LNCAP (cell line): ENCODE measurements around the gene PTPN13.

Experiments
- TF ChIP-seq, protein P1 (sequence below): fragments of 450-650 bp; IDR thresholded peaks from 2 replicates; pipeline ENCODE4 v1.5.1; 2017; ENCODE audit warnings: mild to moderate bottlenecking

Gene PTPN13

DNA sequence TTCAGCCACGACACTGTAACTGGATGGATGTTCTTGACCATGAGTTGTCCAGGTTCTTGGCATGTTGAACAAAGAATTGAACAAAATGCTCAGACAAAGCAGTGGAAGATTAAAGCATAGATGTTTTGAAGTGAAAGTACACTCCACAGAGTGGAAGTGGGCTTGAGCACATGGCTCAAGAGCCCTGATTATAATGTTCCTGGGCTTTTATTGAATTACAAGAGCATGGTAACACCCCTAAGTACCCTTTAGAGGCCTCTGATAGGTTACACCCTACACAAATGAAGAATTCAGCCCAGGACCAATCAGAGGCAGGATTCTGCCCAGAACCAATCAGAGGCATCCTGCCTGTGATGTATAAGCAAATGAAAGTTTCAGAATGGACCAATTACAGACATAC lies 221.5 kb downstream of the PTPN13 start:
- TF ChIP-seq, protein P1, sequence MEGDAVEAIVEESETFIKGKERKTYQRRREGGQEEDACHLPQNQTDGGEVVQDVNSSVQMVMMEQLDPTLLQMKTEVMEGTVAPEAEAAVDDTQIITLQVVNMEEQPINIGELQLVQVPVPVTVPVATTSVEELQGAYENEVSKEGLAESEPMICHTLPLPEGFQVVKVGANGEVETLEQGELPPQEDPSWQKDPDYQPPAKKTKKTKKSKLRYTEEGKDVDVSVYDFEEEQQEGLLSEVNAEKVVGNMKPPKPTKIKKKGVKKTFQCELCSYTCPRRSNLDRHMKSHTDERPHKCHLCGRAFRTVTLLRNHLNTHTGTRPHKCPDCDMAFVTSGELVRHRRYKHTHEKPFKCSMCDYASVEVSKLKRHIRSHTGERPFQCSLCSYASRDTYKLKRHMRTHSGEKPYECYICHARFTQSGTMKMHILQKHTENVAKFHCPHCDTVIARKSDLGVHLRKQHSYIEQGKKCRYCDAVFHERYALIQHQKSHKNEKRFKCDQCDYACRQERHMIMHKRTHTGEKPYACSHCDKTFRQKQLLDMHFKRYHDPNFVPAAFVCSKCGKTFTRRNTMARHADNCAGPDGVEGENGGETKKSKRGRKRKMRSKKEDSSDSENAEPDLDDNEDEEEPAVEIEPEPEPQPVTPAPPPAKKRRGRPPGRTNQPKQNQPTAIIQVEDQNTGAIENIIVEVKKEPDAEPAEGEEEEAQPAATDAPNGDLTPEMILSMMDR, result no peak

DNA sequence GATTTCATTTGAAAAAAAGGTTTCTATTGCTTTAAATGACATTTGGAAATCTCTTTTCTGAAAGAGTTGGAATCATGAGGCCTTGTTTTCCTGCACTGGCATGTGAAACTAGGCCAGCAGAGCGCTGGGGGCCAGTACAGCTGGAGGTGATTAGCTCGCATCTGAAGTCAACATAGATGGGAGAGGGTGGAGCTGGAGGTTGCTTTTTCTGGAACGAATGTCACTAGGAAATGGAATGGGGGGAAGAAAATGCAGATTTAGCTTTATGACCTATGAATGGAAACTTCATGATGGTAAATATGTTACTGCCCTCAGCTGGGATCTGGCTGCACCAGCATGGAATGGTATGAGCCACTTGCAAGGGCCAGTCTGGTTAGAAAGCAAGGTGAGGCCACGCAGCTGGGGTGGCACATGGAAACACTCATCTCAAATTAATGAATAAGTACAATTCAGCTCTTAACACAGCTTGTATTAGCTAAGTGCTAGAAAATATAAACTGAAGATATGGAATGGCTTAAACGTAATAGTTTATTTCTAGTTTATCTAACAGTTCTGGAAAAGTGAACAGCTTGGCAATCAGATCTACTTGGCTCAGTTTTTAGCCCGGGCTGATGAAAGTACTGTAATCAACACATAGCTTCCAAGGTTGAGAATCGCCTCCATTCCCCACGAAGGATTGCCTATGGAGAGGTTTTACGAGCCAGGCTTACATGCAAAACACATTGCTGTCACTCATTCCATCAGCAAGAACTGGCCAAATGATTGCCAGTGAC lies 222.6 kb downstream of the PTPN13 start:
- TF ChIP-seq, protein P1, result no peak

DNA sequence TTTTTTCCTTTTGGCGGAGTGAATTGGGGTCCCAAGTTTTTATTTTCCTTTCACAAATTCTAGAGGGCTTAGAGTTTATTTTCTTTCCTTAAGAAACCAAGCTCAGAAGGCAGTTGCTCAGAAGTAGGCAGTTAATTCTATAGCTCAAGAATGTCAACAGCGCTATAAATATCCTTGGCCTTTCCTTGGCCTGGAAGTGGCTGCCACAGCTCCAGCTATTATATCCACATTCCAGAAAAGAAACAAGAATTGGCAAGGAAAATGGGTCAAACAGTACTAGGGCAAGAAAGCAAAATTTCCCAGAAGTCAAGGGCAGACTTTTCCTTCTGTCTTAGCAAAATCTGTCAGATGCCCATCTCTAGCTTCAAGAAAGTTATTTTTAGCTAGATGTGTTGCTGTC lies 224.1 kb downstream of the PTPN13 start:
- TF ChIP-seq, protein P1, result no peak

DNA sequence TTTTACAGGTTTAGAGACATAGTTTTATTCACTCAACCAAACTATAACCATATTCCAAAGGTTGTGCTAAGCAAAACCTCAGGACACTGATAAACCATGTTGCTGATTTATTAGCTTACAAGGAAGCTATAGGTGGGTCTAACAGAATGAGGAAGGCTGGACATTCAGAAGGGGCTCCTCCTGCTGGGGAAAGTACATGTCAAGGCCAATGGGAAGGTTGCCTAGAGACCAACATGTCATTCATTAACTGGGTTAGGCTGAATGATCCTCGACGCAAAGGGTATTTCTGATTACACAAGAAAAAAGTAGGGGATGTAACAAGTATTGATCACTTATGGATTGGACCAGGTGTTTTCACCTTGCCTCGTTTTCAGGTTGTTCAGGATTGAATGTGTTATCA lies 224.7 kb downstream of the PTPN13 start:
- TF ChIP-seq, protein P1, result no peak

DNA sequence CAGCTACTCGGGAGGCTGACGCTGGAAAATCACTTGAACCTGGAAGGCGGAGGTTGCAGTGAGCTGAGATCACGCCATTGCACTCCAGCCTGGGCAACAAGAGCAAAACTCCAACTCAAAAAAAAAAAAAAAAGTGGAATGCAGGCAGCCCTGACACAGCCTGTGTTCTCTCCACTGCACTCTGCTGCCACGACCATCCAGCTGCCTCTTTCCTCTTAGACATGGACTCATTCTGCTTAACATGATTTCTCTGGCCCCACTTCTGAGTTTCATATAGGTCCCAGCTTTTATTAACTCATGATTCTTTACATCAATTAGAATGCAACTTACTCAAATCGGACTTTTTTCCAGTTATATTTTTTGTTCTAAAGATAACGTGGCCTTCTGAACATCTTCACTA lies 225.4 kb downstream of the PTPN13 start:
- TF ChIP-seq, protein P1, result no peak

DNA sequence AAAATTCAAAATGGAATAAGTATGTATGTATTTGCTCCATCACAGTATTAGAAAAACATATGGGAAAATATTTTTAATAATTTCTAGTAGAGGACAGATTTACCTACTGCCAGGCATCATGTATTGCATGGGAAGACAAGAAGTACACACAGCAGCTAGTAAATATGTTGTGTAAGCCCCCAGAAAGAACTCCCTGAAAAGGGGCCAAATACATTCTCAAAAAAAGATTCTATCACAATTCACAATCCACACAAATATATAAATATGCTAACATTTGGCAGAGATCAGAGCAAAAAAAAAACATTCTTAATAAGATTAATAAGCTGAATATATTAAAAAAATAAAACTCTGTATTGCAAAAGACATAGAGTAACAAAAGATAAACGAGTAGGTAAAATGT lies 227.0 kb downstream of the PTPN13 start:
- TF ChIP-seq, protein P1, result no peak

DNA sequence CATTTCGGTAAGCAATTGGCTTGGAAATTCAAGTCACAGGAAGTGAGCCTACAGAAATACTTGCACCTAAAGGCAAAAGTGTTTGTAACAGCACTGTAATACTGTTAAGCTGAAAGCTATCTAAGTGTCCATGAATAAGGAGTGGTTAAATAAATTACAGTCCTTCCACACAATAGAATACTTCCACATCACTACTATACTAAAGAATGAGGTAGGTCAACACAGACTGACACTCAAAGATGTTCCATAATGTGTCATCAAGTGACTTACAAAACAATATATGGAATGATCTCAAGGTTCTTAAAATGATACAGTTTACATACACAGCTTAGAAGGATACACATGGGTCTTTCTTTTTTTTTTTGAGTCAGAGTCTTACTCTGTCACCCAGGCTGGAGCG lies 228.0 kb downstream of the PTPN13 start:
- TF ChIP-seq, protein P1, result no peak

DNA sequence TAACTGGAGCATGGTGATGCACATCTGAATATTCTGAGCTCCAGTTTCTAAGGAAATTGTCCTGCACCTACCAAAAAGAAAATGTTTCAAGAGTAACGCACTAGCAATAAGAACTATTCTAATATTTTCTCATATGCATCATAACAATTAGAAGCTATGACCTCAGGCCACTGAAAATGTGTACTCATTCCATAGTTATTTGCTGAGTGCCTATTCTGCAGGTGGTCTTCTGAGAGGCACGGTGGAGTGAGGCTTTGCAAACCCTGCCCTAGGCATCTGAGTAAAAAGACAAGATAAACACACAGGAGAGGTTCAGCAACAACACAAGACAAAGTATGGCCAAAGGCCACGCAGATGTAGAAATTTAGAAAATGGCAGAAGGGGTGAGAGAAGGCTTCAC lies 231.4 kb downstream of the PTPN13 start:
- TF ChIP-seq, protein P1, result no peak
